K562 (cell line): ENCODE measurements around the gene VDAC2. TPM values are rescaled to one million over a fixed set of nuclear protein-coding genes. Genes with fewer than 3 reads are reported as not detected.

Experiments
- CCAR2 ChIP-seq: fragments of 200-400 bp; formaldehyde crosslinking; IDR thresholded peaks from 2 replicates; pipeline ENCODE4 v1.6.1; 2017; ENCODE audit warnings: mild to moderate bottlenecking, low read depth, low read length
- E2F5 ChIP-seq: sonication (generic); formaldehyde crosslinking; IDR thresholded peaks from 2 replicates; pipeline ENCODE4 v1.8.0; 2022; ENCODE audit warnings: mild to moderate bottlenecking, missing genetic modification reagents
- ETS1 ChIP-seq: conservative IDR thresholded peaks from 2 replicates; pipeline ENCODE4 v1.6.1; 2011; ENCODE audit warnings: low read depth, mild to moderate bottlenecking, low read length; ENCODE audit not compliant: control insufficient read depth
- GABPB1 ChIP-seq: sonication (generic); formaldehyde crosslinking; IDR thresholded peaks from 2 replicates; pipeline ENCODE4 v1.8.0; 2022; ENCODE audit warnings: mild to moderate bottlenecking, missing genetic modification reagents
- GABPB2 ChIP-seq: fragments of 250-450 bp; sonication (Bioruptor Pico); conservative IDR thresholded peaks from 2 replicates; pipeline ENCODE4 v1.5.1; 2021; ENCODE audit warnings: mild to moderate bottlenecking
- IFI16 ChIP-seq: fragments of 250-450 bp; sonication (Bioruptor Pico); IDR thresholded peaks from 2 replicates; pipeline ENCODE4 v2.1.2; 2022; ENCODE audit warnings: mild to moderate bottlenecking, inconsistent platforms
- MCM3 ChIP-seq: fragments of 450-650 bp; IDR thresholded peaks from 2 replicates; pipeline ENCODE4 v1.6.1; 2016
- NR0B1 ChIP-seq: fragments of 450-650 bp; IDR thresholded peaks from one replicate; pipeline ENCODE4 v1.6.1; 2018; ENCODE audit warnings: mild to moderate bottlenecking, moderate library complexity; ENCODE audit not compliant: partially characterized antibody
- POLR2A ChIP-seq: fragments of 450-650 bp; conservative IDR thresholded peaks from 2 replicates; pipeline ENCODE4 v1.6.1; 2016
- PREB ChIP-seq: sonication (generic); formaldehyde crosslinking; IDR thresholded peaks from 2 replicates; pipeline ENCODE4 v1.8.1; 2023; ENCODE audit warnings: mild to moderate bottlenecking, missing genetic modification reagents
- RNF219 ChIP-seq: fragments of 250-450 bp; sonication (Bioruptor Pico); IDR thresholded peaks from 2 replicates; pipeline ENCODE4 v1.5.0; 2022; ENCODE audit warnings: mild to moderate bottlenecking
- ZC3H4 ChIP-seq: sonication (generic); formaldehyde crosslinking; IDR thresholded peaks from 2 replicates; pipeline ENCODE4 v1.9.0; 2021; ENCODE audit warnings: missing genetic modification reagents, borderline replicate concordance
- ZFP36 ChIP-seq: fragments of 150-350 bp; IDR thresholded peaks from 2 replicates; pipeline ENCODE4 v1.6.1; 2018; ENCODE audit warnings: low read length, low read depth; ENCODE audit not compliant: partially characterized antibody
- ZFX ChIP-seq: sonication (generic); formaldehyde crosslinking; IDR thresholded peaks from 2 replicates; pipeline ENCODE4 v1.8.0; 2022; ENCODE audit warnings: mild to moderate bottlenecking, missing genetic modification reagents, moderate library complexity
- ZNF121 ChIP-seq: sonication (generic); formaldehyde crosslinking; conservative IDR thresholded peaks from 2 replicates; pipeline ENCODE4 v1.8.0; 2022; ENCODE audit warnings: missing genetic modification reagents
- ZNF398 ChIP-seq: fragments of 250-450 bp; sonication (Bioruptor Pico); IDR thresholded peaks from 2 replicates; pipeline ENCODE4 v1.8.0; 2021; ENCODE audit warnings: moderate library complexity, mild to moderate bottlenecking, inconsistent platforms
- ZNF511 ChIP-seq: sonication (generic); formaldehyde crosslinking; IDR thresholded peaks from 2 replicates; pipeline ENCODE4 v1.8.0; 2022; ENCODE audit warnings: mild to moderate bottlenecking, missing genetic modification reagents
- ZNF668 ChIP-seq: fragments of 250-450 bp; sonication (Bioruptor Pico); IDR thresholded peaks from 2 replicates; pipeline ENCODE4 v1.8.0; 2022; ENCODE audit warnings: mild to moderate bottlenecking, inconsistent platforms
- ZSCAN32 ChIP-seq: fragments of 450-650 bp; formaldehyde crosslinking; IDR thresholded peaks from 2 replicates; pipeline ENCODE4 v1.4.0; 2020; ENCODE audit warnings: mild to moderate bottlenecking, moderate library complexity
- polyA plus RNA-seq, 8 experiments: library from polyadenylated mRNA; depleted of rRNA in 4 of 8; stranded (reverse) in 5 of 8; unstranded in 3 of 8; fragments of >200 nt; fragmentation: Nextera tagmentation in 2 of 8; fragmentation: Illumina TruSeq in 1 of 8; extraction: Ambion mirVana in 2 of 8; extraction: Trizol in 1 of 8; gene quantifications; 2 replicates each; pipeline versions ENCODE4 v1.2.1 to v1.2.3, GENCODE V29; 2011 to 2014; ENCODE audit warnings: inconsistent platforms in 1 of 8, missing spikeins in 1 of 8
- total RNA-seq, 7 experiments: library from RNA; depleted of rRNA in 6 of 7; stranded (reverse); fragments of >200 nt in 6 of 7; fragmentation: Illumina TruSeq in 2 of 7; extraction: Trizol in 2 of 7; gene quantifications; 2 replicates each; pipeline versions ENCODE4 v1.2.1 to v1.2.3, GENCODE V29; 2011 to 2021; ENCODE audit warnings: low replicate concordance in 1 of 7

The VDAC2 gene
- total and polyA plus RNA-seq, 9 of the 15 experiments (the other 6 are each of a cell fraction or from before 2014, with no cell fraction given) = 139 to 450 (median 250) TPM

GRCh38 chr10:75233444-75234016, 22.9 kb downstream of the VDAC2 start (continued):
- TF ChIP-seq NR0B1 = no peak
- TF ChIP-seq RNF219 = no peak
- no peak for TF ChIP-seq GABPB1 (CRISPR knock-in tag)
- no peak for TF ChIP-seq ZC3H4 (CRISPR knock-in tag)
- peak; percentile 10; the same call in 1 of the 2 replicates for TF ChIP-seq POLR2A
- TF ChIP-seq ZFP36 = no peak
- no peak for TF ChIP-seq ZNF398 (CRISPR knock-in tag)
- TF ChIP-seq ETS1 = 0 out of 2 replicates have a peak, but pooled peaks have one; percentile 18
- no peak for TF ChIP-seq E2F5
- TF ChIP-seq ZNF668 (CRISPR knock-in tag) = no peak
- peak; percentile 32; the same call in 1 of the 2 replicates for TF ChIP-seq ZFX (CRISPR knock-in tag)
- no peak for TF ChIP-seq ZNF121 (CRISPR knock-in tag)
- TF ChIP-seq CCAR2 = no peak
- no peak for TF ChIP-seq PREB (CRISPR knock-in tag)
- TF ChIP-seq IFI16 (CRISPR knock-in tag) = no peak
- no peak for TF ChIP-seq MCM3
- no peak for TF ChIP-seq GABPB2 (CRISPR knock-in tag)
- TF ChIP-seq ZSCAN32 (CRISPR knock-in tag) = no peak
- TF ChIP-seq ZNF511 = 0 out of 2 replicates have a peak, but pooled peaks have one; percentile 69
